HG03378 (cell line): Measurements from ENCODE around the gene EPB41L3.
"Not testable (repeated sequence)": the region's sequence is repeated elsewhere in the genome, so short reads cannot be mapped to it uniquely, and the experiment has no call there.

Experiments
- ATAC-seq: cut with Tn5 transposase; IDR thresholded peaks from one replicate; pipeline ENCODE4 v1.9.1; 2021; ENCODE audit warnings: mild to moderate bottlenecking, moderate library complexity; ENCODE audit not compliant: unreplicated experiment

The EPB41L3 gene

DNA sequence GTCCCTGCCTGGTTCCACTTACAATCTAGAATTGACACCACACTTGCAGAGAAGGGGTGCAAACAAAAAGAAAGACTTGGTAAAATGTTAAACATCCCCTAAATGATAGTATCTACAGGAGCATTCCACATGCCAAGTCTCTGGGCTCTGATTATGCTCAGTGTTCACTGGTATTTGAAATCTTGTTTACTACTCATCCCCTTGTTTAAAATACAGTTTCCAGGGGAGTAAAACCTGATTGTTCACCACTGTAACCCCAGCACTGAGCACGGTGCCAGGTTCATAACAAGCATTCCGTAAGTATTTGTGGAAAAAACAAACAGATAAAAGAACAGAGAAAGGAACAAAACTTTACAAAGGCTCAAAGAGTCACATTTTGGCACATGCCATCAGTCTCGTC is 11.7 kb downstream of the EPB41L3 start:
- ATAC-seq, result no peak

DNA sequence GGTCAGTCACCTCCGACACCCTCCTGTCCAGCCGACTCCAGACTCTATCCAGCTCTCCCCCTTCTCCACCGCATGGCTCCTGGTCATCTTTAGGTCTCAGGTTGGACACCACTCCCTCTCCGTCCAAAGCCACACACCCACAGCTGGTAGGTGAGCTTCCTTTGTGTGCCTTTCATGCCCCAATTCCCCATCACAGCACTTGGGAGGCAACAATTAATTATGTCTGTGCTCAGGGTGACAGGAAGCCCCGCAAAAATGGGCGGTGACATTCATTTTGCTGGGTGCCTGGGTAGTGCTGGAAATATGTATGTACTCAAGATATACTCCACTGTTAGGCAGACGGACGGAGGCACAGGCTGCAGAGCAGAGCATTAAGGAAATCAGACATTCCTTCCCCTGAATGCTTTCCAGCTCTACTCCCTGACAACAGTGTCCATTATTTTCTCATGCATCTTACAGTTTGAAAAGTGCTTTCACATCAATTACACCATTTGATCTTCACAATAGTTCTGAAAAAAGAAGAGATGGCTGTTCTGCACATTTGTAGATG is 13.1 kb downstream of the EPB41L3 start:
- no peak for ATAC-seq

DNA sequence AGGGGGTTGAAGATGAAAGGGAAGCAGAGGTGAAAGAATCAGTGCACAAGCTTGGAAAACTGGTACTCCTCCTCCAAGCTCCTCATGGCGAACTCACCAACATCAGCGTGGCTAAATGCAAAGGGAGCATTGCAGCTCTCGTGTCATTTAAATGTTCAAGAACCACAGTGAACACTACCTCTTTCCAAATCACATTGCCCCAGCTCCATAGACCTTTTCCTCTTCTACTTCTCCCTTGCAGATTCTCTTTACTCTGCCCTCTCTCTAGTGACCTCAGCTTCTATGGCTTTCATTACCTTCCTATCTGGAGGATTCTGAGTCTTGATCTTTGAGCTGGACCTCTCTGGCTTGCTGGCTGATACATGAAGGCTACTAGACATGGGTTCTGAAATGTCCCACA is 14.3 kb downstream of the EPB41L3 start:
- ATAC-seq, result no peak

DNA sequence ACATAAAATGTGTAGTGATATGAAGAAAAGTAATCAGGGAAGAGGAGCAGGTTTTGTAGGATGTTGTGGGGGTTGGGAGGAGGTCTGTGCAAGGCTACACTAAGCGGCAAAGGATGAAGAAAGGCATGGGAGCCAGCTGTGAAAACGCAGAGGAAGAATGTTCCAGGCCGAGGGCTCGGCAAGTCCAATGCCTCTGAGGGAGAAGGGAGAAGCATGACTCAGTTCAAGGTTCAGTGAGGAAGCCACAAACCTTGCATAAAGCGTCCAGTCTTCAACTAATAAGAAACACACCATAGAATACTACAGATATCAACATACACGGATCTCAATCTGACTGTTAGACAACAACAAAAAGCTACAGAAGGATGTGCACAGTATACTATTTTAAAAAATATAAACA is 16.2 kb downstream of the EPB41L3 start:
- ATAC-seq, result no peak

DNA sequence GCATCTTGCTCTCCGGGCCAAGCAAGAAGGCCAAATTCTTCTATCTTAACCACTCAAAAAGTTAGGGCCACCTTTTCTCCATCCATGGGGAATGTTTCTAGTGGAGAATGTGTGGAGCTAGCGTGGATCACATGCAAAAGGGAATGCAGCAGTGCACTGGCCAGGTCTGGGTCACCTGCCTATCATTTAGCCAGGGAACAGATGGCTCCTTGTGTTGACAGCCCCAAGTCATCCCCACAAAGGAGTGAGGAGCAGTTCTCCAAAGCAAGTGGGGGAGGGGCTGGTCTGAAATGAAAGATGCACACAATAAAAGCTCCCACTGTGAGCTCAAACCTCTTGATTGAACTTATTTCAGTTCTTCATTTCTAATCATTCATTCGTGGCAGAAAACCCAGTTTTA is 19.1 kb downstream of the EPB41L3 start:
- no peak for ATAC-seq

DNA sequence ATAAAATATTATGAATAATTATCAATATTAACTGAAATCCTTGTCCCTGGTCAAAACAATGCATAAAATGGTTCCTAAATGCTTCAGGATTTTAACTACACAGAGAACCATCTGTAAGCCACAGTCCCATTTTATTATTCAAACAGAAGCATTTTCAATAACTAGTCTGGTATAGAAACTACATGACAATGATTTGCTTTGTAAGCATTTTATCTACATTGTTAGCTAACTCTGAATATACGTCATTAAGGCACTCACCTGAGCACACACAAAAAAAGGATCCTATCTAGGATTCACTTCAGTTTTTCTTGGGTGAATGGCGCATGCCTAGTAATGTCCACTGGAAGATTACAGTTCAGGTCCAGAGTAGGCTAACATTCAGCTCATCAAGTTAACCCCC is 22.8 kb downstream of the EPB41L3 start:
- no peak for ATAC-seq

DNA sequence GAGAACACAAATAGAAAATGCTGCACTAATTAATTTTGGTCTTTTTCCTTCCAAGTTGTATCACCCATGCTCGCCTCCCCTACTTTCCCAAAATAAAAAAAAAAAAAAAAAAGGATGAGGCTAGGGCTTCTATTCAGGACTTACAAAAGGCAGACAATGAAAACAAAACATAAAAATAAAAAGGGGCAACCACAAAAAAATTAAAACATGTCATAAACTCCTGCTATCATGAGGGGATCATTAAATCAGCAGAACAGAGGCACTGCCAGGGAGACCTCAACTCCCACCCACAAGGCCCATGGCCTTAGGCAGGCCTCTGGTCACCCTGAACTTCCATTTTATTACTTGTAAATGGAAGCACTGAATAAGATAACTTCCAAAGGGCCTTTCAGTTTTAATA is 23.3 kb downstream of the EPB41L3 start:
- no peak for ATAC-seq

DNA sequence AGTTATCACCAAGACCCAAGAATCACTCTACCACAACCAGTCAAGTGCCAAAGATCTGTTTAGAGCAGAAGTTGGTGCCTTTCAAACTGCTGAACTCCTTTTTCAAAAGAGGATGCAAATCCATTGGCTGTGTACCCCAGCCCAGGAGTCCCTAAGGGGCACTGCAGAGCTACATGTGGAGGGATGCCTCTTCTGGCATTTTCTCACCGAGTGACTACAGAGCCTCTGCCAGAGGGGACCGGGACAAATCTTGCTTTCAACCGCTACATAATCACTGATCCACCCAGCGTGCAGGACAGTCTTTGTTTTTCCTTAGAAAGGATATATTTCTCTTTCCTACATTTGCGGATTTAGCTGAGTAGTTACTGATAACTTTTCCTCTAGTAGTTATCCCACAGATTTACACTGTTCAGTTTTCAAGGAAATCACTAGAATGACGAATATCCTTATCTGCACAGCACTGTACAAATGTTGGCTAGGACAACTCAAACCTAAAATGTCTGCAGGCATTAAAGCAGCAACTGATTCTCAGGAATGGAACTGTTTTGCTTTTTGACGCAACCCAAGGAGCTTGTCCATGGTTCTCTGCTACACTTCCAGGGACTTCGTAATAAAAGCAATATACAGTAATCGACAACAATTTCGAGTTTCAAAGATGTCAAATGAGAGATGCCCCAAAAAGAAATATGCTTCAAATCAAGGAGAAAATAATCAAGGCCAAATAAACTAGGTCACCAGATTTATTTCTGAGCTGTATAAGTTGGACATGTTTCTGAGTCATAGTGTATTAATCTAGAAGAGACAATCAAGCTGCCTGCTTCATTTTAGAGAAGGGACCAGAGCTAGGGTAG is 24.1 kb downstream of the EPB41L3 start:
- ATAC-seq, result no peak

DNA sequence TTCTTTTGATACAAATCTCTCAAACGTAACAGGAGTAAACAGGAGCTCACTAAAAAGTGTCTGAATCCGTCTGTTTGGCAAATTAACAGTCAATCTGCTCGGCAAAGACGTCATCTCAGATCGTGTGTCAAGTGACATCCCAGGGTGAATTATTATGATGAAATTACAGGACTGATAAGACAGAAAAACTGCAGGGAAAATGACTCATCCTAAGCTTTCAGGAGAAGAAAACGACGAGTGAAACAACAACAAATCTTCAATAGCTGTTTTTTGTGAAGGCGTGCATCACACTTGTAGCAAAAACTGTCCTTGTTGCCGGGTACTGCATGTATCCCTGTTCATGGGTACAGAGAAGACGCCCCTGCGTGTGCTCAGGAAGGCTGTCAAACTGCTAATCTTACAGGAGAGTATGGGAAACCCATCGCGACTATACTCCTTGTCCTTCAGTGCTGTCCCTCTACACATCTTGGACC is 24.9 kb downstream of the EPB41L3 start:
- no peak for ATAC-seq

DNA sequence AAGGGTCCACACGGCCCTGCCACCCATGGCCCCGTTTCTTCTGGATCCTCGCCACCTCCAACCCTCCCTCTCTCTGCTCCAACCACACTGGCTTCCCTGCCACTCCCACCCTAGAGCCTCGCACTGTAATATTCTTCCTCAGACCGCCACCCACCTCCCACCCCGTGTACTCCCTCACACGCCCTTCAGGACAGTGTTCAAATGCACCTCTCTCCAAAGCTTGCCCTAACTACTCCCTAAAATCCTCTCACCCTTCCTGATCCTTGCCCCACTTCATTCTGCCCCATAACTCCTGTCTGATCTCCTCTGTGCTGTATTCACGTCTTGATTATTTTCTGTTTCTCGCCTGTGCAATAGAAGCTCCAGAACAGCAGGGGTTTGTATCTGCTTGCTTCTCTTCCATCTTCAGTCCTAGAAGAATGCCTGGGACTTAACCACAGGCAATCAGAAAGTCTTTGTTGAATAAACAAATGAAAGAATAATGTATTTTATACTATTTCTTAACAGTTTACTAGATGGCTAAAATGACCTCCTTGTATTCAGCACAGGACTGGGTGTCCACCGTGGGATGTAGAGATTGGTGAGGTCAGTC is 25.5 kb downstream of the EPB41L3 start:
- no peak for ATAC-seq

DNA sequence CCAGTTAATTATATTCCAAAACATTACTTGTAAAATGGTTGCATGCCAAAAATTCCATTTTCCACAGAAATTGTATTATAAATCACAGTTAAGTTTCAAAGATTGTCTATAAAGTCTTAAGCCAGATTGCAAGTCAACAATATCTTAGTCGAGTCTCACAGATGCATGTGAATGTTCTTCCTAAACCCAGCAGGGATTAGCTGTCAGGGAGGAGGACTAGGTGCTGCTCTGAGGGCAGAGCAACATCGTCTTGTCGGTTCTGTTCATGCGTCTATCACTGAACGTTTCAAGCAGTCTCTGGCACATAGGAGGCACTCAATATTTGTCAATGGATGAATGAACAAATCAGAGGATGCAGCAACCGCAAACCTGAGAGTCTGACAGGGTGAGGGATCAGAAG is 27.0 kb downstream of the EPB41L3 start:
- ATAC-seq, result no peak

DNA sequence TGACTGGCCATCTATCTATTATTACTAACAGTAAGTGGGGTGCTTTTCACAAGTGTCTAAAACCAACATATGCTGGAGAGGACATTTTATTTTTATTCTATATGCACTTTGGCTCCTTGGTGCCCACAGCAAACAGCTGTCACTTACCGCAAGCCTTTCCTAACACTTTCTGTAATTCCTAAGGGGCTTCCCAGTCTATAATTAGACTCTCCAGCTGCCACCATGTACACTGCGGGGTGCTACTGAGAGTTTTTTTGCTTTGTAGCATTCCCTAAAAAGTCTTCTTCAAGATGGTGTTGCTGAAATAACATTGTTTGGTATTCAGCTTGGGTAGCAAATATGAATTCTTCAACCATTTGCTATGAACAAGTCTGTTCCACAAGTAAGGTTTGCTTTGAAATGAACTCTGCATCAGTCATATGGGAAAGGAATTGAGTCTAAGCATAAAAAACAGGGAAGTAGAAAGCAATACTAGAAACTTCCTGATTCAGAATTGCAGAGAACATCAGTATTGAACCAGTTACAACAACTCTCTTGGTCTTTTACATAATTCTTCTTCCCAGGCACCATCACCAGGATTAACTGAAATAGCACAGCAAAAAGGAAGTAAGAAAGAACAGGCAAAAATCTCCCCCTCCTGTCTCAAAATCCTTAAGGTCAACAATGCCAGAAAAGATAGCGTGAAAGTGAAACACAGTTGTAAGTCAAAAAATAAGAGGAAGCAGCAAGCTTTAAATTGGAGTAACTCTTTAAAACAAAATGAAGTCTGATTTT is 28.6 kb downstream of the EPB41L3 start:
- no peak for ATAC-seq

DNA sequence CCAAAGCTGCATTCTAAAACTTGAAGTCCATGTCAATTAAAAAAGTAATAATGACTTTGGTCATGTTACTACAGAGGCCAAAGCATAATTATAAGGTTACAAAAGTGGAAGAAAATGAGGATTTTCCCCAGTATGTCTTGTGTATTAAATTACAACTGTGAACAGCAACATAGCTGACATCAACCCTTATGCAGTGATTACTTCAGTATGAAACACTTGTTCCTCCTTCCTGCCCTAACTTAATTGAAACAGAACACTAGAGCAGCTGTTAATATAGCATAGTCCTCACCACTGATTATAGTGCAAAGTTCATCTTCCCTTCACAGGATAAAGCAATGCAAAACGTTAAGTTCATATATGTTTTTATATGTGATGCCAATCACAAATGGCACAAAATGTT is 29.9 kb downstream of the EPB41L3 start:
- no peak for ATAC-seq

DNA sequence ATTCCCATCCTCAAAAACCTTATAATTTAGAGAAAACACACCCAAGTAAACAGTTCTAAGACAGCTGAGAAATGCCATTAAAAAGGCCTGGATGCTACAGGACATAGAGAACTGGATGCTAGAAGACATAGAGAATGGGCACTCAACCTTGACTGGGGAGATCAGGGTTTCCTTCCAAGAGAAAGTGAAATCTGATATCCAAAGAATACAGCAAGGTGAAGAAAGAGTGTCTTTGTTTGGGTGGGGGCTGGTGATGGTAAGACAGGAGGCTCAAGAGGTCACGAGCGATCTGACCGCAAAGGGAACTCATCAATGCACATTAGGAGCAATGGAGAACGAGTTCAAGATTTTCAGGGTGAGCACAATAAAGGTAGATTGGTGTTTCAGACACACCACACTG is 31.6 kb downstream of the EPB41L3 start:
- ATAC-seq, result no peak

DNA sequence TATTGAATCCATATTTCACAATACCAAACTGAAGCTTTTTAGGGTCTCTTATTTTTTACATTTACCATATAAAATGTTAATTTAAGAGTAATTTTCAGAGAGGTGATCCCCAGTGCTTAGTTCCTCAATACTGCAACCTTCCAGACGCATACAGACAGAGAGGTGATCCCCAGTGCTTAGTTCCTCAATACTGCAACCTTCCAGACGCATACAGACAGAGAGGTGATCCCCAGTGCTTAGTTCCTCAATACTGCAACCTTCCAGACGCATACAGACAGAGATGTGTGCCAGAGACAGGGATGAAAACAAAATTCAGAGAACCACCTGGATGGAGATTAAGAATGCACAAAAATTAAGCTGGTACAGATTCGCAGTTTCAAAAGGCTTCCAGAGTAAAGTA is 32.3 kb downstream of the EPB41L3 start:
- ATAC-seq, result not testable (repeated sequence)

DNA sequence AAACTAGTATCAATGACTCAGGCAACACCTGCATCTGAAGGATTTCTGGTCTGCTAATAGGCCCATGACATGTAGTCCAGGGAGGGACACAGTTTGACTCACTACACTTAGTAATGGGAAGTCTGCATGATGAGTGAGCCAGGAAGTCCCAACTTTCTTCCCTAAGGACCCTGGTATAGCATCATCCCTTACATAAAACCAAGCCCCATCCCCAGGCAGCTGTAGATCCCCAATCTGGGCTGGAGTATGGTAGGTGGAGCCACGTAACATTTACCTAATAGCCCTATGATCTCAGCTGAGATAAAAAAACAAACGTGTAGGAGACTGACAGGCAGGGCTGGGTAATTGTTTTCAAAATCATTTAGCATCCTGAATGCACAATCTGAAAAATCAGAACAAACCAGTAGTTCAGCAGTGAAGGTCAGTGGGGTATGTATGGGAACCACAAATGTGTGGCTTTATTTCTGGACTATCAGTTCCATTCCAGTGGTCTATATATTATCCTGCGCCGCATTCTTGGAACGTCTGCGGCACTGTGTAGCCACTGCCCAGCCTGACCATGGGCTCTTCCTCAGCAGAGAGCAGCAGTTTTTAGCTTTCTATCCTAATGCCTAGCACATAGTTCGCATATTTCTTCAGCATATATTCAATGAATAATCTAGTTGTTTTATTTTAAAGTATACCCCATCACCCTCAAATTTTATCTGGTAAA is 33.5 kb downstream of the EPB41L3 start:
- ATAC-seq, result no peak

DNA sequence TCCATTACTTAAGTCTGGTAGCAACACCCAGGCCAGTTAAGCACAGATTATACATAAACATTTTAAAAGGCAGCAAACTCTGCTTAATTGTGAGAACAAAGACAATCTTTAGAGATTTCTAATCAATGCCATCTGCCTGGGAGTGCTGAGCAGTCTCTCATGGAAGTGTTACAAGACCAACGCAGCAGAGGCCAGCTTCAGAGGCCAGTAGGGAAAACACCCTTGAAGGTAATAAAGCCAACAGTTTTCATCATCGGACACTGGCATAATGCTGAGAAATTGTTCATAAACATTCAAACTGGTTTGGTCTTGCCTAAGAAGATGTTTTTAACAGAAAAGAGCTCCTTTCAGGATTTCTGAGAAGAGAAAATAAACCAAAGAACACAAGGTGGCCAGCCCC is 35.0 kb downstream of the EPB41L3 start:
- no peak for ATAC-seq

DNA sequence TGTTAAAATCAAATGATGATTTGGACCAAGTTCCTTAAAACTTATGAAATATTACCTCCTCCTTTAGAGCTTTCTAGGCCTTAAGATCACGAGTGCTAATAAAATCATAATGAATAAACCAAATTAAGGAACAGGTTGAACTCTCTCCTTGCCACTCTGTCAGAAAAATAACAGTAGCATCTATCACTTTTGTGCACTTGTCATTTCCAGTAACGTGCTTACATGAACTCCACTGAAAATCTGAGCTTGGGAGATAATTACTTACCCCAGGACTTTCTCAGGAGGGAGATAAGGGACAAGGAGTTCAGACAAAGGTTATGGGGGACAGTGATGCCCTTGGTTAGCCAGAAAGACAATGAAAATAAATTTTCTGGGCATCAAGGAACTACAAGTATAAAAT is 36.0 kb downstream of the EPB41L3 start:
- no peak for ATAC-seq

DNA sequence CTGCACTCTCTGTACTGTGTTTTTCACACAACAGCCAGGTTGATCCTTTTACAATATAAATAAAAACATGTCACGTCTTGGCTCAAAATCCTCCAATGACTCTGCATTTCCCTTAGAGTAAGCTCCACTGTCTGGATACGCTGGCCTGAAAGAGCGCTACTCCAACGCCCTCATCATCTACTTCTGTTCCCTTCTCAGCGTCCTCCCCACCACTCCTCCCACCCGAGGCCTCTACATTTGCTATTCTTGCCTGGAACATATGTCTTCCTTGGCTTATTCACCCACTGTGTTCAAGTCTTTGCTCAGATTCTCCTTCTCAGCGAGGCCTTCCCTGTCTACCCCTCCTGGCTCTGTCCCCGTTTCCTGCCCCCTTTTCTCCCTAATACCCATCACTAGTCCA is 37.6 kb downstream of the EPB41L3 start:
- ATAC-seq, result no peak

DNA sequence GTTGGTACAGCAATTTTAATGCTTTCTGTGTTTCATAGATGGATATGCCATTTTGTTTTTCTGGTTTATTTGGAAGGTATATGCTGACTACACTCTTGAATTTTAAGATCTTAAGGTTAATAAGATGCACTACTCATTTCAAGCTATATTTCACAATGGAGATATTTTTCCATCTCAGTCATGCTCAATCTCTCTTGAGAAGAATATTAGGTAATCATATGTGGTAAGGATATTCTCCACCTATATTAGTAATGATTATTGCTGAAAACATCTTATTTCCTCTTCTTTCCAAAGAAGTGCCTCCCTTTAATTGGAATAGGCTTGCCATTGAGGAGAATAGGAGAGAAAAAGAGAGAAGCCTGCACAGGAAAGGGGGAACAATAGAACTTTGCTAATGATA is 40.1 kb downstream of the EPB41L3 start:
- ATAC-seq, result no peak
